GM11168 (cell line): ENCODE results near the gene ANKRD49.

Source experiments
- in situ Hi-C: fragments of 300-500 bp; cut with MboI; formaldehyde crosslinking; loops from one replicate; pipeline ENCODE4 v1.12.0; 2022; ENCODE audit warnings: low sequenced_read_pairs; ENCODE audit not compliant: unreplicated experiment

ANKRD49 gene

GRCh38 chr11:94537031-94537600 is 43.3 kb downstream of the ANKRD49 start:
- in situ Hi-C loops = no loop called here

- in situ Hi-C loops = no loop called here
Measured at GRCh38 chr11:94539420-94539819, 45.6 kb downstream of the ANKRD49 start.

GRCh38 chr11:94543695-94544645 is 50.2 kb downstream of the ANKRD49 start, which contains the start of gene FUT4:
FUT4 (plus strand) TSS chr11:94543921; CDS start chr11:94544134, 213 bp downstream.
- in situ Hi-C loops = no loop called here

- in situ Hi-C loops = no loop called here
Measured at GRCh38 chr11:94544646-94545263, 51.0 kb downstream of the ANKRD49 start.

- in situ Hi-C loops = no loop called here
Measured at GRCh38 chr11:94545264-94546161, 51.7 kb downstream of the ANKRD49 start.

- in situ Hi-C loops = no loop called here
Measured at GRCh38 chr11:94546162-94546470, 52.3 kb downstream of the ANKRD49 start.

GRCh38 chr11:94546886-94547285 is 53.1 kb downstream of the ANKRD49 start:
- in situ Hi-C loops = no loop called here

- in situ Hi-C loops = no loop called here
Measured at GRCh38 chr11:94549146-94549545, 55.4 kb downstream of the ANKRD49 start.
